GM10847 (cell line): ENCODE measurements around the gene UBE2E1.

Experiments
- POLR2A ChIP-seq: IDR thresholded peaks from 2 replicates; pipeline ENCODE4 v1.6.1; 2011; ENCODE audit not compliant: insufficient read length; ENCODE audit errors: extremely low read depth

The UBE2E1 gene

DNA sequence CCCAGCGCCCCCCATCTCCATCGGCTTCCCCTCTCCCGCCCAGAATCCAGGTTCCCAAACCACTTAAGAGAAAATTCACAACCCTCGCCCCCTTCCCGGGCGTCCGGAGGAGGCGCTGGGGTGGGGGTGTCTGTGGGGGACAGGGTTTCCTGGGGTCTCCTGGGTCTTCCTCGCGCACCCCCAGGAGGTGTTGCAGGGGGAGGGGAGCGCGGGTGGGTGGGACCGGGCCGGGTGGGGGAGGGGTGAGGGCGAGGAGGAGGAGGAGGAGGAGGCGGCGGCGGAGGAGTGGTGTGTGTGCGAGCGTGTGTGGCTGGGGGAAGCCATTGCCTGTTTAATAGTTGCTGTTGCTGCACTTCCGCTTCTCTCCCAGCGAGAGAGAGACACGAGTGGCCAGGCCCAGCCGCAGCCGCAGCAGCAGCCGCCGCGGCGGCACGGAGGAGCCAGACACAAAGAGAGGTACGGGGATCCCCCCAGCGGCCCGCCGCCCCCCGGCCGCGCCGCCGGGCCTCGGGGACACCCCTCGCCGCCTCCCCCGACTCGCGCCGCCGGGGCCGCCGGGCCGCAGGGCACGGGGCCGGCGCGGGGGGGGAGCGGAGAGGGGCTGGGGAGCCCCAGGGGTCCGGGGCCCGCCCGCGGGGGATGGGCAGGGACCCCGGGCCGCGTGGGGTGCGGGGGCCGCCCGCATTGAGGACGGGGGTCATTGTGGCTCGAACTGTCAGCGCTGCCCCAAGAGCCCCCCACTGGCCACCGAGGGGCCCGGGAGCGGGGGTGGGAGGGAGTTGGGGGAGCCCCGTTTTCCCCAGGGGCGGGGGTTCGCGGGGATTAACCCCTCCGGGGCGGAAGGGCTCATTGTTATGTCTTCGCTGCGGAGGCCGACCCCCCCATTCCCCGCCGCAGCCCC lies at the start of gene UBE2E1:
UBE2E1 (plus strand) TSS at position 323 of the 901 bp plus-strand sequence. CDS start 1,315 bp downstream, outside the sequence.
- peak; percentile 64 for TF ChIP-seq POLR2A

DNA sequence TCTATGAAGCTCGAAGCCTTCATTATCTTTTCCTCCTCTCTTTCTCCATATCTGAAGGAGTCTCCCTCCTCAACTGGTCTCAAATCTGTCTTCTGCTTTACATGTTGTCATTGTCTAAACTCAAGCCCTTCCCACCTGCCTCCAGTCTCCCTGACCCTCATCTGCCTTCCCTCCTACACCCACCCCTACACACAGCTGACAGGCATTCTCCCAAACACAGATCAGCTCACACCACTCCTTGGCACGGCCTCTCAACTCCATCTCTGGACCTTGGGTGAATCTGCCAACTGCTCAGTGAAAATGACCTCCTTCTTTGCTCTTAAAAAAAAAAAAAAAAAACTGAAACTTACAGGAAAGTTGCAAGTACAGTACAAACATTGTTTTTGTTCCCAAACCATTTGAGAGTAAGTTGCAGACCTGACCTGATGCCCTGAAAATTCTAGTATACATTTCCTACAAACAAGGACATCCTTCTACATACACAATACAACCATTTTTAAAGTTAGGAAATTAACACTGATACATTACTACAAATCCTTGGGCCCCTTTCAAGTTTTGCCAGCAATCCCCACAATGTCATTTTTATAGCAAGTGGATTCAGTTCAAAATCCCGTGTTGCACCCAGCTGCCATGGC lies 49.4 kb upstream of the UBE2E1 start:
- no peak for TF ChIP-seq POLR2A

- TF ChIP-seq POLR2A: no peak
These were observed 47.4 kb upstream of the UBE2E1 start for GRCh38 chr3:23758253-23758838.

- no peak for TF ChIP-seq POLR2A
These were observed 45.4 kb upstream of the UBE2E1 start for GRCh38 chr3:23760325-23760724.

DNA sequence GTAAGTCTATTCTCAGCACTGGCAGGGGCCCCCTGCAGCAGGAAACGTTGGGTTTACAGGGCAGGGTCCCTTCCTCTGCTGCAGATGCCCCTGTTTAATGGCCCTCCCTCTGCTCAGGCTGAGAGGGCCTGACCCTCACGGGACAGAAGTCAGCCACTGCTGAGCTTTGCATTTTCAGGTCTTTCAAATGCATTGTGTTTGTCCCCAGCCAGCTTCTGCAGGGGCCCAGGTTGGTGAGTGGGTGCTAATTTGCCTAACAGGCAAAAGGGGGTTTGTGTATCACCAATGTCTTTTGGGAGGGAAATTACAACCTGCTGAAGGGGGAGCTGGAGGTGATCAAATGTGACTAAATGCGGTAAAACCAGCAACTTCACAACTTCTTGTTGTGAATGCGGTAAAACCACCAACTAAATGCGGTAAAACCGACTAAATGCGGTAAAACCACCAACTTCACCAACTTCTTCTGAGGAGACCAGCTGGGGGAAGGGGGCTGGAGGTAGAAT lies 44.8 kb upstream of the UBE2E1 start:
- TF ChIP-seq POLR2A: no peak

DNA sequence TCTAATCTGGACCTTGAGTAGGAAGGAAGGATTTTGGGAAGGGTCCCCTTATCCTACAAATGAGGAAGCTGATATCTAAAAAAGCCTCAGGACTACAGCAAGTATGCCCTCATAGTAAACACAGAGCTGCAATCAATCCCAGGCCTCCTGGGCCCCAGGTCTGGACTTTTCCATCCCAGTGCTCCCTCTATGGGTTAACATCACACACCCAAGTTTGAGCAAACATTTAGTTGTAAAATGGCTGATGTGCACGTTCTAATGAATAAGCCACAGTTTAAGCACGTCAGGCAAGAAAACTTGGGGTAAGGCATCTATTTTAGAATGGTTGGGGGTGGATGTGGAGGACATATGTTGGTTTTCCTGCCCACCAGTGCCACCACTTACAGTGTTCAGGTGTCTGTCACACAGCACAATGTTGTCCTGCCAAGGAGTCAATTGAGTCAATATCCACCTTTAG lies 44.3 kb upstream of the UBE2E1 start:
- no peak for TF ChIP-seq POLR2A

DNA sequence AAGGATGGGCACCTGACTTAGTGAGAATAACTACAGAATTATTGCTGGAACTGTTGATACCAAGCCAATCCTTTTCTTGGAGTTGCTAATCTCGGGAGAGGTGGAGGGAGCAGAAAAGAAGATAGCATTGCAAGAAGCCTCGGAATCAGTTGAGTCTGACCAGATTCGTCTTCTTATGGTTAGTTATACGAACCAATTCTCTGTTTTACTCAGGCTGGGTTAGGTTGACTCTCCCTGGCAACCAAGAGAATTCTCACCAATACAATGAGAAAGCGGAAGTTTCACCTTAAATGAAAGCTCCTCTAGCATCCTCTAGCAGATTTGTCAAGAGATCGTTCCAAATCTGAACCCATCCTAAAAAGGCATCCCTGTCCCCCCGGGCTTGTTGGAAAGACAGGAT lies 43.5 kb upstream of the UBE2E1 start:
- no peak for TF ChIP-seq POLR2A

DNA sequence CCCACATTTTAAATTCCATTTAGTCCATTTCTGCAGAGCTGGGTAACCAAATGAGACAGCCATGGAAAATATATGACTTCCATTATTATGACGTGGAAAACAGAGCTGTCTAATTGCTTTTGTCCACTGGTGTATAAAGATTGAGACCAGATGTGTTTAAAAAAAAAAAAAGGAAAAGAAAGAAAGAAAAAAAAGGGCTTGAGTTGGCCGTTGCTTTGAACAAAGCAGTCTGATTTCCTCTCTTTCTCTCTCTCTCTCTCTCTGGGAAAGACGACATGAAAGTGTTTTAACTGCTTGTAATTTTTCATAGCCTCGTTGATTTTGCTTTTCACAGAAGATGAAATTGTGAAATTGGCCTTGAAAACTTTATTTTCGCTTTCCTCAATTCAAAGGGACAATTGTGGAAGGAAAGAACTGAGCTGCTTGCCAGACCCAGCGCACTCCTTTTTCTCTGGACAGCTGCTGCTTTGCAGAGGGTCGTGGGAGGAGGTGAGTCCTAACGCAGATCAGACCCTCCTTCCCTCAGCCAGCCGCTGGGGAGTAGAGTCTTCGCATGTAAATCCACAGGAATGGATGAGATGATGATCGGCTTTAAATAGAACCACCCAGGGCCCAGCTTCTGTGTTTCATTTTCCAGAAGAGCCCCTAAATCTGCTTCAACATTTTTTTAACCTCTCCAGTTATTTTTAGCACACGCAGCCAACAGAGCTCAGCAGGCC lies 42.8 kb upstream of the UBE2E1 start:
- TF ChIP-seq POLR2A: no peak

DNA sequence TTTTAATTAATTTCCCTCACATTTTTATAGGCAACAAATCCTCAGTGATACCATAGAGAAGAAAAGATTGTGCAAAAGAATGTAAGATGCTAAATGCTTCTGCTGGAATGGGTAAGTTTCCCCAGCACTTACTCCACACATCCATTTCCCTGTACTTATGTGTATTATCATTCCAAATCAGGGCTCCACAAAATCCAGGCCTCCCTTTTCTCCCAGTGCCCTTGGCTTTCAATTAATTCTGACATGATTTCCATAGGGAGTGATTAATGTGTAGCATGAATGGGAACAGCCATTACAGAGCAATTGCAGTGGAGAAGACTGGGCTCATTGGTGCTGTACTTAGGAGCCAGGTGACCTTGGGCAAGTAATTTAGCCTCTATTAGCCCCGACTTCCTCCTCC lies 41.3 kb upstream of the UBE2E1 start:
- TF ChIP-seq POLR2A: no peak

- TF ChIP-seq POLR2A: no peak
These were observed 38.2 kb upstream of the UBE2E1 start for GRCh38 chr3:23767546-23767945.

DNA sequence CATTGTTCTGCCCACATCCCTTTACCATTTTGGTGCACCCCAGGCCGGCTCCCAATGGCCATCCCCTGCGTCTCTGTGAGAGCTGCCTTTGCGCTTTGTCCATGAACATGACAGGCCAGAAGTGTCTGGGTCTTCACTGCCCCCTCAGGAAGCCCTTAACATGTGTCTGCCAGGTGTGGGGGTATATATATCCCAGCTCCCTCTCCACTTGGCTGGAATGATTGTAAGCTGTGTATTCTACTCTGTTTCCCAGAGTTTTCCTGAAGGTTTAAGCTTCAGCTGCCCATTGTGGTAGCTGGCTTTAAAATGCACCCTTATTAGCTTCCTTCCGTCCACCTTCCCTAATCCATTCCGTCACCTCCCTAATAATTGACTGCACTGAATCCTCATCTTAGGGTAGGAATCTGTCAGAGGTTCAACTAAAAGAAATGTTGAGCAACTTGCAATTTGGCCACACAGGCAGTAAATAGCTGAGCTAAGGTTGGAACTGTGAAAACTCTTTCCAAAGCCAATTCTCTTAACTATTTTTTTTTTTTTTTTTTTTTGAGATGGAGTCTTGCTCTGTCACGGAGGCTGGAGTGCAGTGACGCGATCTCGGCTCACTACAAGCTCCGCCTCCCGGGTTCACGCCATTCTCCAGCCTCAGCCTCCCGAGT lies 30.4 kb upstream of the UBE2E1 start:
- no peak for TF ChIP-seq POLR2A

GRCh38 chr3:23776352-23776891 lies 29.3 kb upstream of the UBE2E1 start:
- no peak for TF ChIP-seq POLR2A

DNA sequence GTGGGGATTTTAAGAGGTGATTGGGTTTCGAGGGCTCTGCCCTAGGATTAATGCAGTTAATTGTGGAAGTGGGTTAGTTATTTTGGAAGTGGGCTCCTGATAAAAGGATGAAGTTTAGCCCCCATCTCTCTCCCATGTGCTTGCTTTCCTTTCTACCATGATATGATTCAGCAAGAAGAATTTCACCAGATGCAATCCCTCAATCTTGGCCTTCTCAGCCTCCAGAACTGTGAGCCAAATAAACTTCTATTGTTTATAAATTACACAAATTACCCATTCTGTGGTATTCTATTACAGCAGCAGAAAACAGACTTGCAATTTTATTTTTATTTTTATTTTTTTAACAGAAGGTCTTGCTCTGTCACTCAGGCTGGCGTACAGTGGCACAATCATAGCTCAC lies 27.3 kb upstream of the UBE2E1 start:
- no peak for TF ChIP-seq POLR2A

DNA sequence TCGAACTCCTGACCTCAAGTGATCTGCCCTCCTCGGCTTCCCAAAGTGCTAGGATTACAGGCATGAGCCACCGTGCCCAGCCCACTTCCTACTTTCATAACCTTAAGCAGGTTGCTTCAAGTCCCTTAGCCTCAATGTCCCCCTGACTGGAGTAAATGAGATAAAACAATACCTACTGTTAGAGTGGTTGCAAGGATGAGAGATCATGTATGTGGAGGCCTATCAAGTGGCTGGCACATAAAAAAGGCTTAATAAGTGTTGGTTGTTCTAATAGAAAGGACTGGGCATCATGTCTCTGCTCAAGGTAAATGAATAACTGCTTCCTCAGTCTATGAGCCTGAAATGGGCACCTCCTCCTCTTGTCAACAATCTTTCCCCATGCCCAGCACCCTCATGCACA lies 25.9 kb upstream of the UBE2E1 start:
- no peak for TF ChIP-seq POLR2A
